ENCODE measurements around the gene GOT2.
"Not testable (repeated sequence)": the region's sequence is repeated elsewhere in the genome, so short reads cannot be mapped to it uniquely, and the experiment has no call there.

GOT2 gene

GRCh38 chr16:58738672-58739296, 4.7 kb upstream of the GOT2 start:
- TF ChIP-seq POLR2A (IDR thresholded peaks at IDR 0.05; ENCODE audit: low read depth, low read length), result no peak
- TF ChIP-seq TAF1 (IDR thresholded peaks at IDR 0.05; ENCODE audit: borderline replicate concordance, low read depth, low read length), result no peak
- TF ChIP-seq POLR2AphosphoS5 (IDR thresholded peaks at IDR 0.05; ENCODE audit: low read depth, low read length), result no peak
- FAIRE-seq (no peak), DNase-seq (ENCODE audit: insufficient read length) (no peak)

- FAIRE-seq; DNase-seq (ENCODE audit: insufficient read length): not testable (repeated sequence)
Measured at GRCh38 chr16:58736341-58736740, 2.2 kb upstream of the GOT2 start.

GRCh38 chr16:58734459-58734787, 307 bp upstream of the GOT2 start:
- TF ChIP-seq POLR2A (IDR thresholded peaks at IDR 0.05; ENCODE audit: low read depth, low read length) (no peak), POLR2AphosphoS5 (IDR thresholded peaks at IDR 0.05; ENCODE audit: low read depth, low read length) (no peak), TAF1 (IDR thresholded peaks at IDR 0.05; ENCODE audit: borderline replicate concordance, low read depth, low read length) (no peak)
- no peak for DNase-seq (ENCODE audit: insufficient read length)
- FAIRE-seq, result no peak

- TF ChIP-seq POLR2A (IDR thresholded peaks at IDR 0.05; ENCODE audit: low read depth, low read length) (no peak), POLR2AphosphoS5 (IDR thresholded peaks at IDR 0.05; ENCODE audit: low read depth, low read length) (no peak), TAF1 (IDR thresholded peaks at IDR 0.05; ENCODE audit: borderline replicate concordance, low read depth, low read length) (no peak)
- no peak for DNase-seq (ENCODE audit: insufficient read length)
- FAIRE-seq, result peak; percentile 54
Measured at GRCh38 chr16:58733248-58733670, 857 bp downstream of the GOT2 start.

- no peak for TF ChIP-seq POLR2A (IDR thresholded peaks at IDR 0.05; ENCODE audit: low read depth, low read length)
- TF ChIP-seq POLR2AphosphoS5 (IDR thresholded peaks at IDR 0.05; ENCODE audit: low read depth, low read length), result no peak
- no peak for TF ChIP-seq TAF1 (IDR thresholded peaks at IDR 0.05; ENCODE audit: borderline replicate concordance, low read depth, low read length)
- no peak for FAIRE-seq
- no peak for DNase-seq (ENCODE audit: insufficient read length)
Measured at GRCh38 chr16:58732545-58733247, 1.4 kb downstream of the GOT2 start.

- FAIRE-seq, result no peak
Measured at GRCh38 chr16:58730724-58731370, 3.3 kb downstream of the GOT2 start.

GRCh38 chr16:58727796-58728568, 6.1 kb downstream of the GOT2 start:
- no peak for DNase-seq (ENCODE audit: insufficient read length)
- no peak for FAIRE-seq
- no peak for TF ChIP-seq POLR2A (IDR thresholded peaks at IDR 0.05; ENCODE audit: low read depth, low read length)
- TF ChIP-seq POLR2AphosphoS5 (IDR thresholded peaks at IDR 0.05; ENCODE audit: low read depth, low read length), result no peak
- TF ChIP-seq TAF1 (IDR thresholded peaks at IDR 0.05; ENCODE audit: borderline replicate concordance, low read depth, low read length), result no peak

More at GRCh38 chr16:58730724-58731370, 3.3 kb downstream of the GOT2 start:
- TF ChIP-seq TAF1 (IDR thresholded peaks at IDR 0.05; ENCODE audit: borderline replicate concordance, low read depth, low read length) (no peak), POLR2AphosphoS5 (IDR thresholded peaks at IDR 0.05; ENCODE audit: low read depth, low read length) (no peak), POLR2A (IDR thresholded peaks at IDR 0.05; ENCODE audit: low read depth, low read length) (no peak)
- DNase-seq (ENCODE audit: insufficient read length), result no peak

GRCh38 chr16:58727028-58727781, 6.9 kb downstream of the GOT2 start:
- TF ChIP-seq POLR2A (IDR thresholded peaks at IDR 0.05; ENCODE audit: low read depth, low read length), result no peak
- TF ChIP-seq TAF1 (IDR thresholded peaks at IDR 0.05; ENCODE audit: borderline replicate concordance, low read depth, low read length), result no peak
- TF ChIP-seq POLR2AphosphoS5 (IDR thresholded peaks at IDR 0.05; ENCODE audit: low read depth, low read length), result no peak
- no peak for FAIRE-seq
- DNase-seq (ENCODE audit: insufficient read length), result no peak

GRCh38 chr16:58723109-58723508, 11.0 kb downstream of the GOT2 start:
- FAIRE-seq (no peak), DNase-seq (ENCODE audit: insufficient read length) (no peak)
- no peak for TF ChIP-seq POLR2AphosphoS5 (IDR thresholded peaks at IDR 0.05; ENCODE audit: low read depth, low read length)
- no peak for TF ChIP-seq POLR2A (IDR thresholded peaks at IDR 0.05; ENCODE audit: low read depth, low read length)
- no peak for TF ChIP-seq TAF1 (IDR thresholded peaks at IDR 0.05; ENCODE audit: borderline replicate concordance, low read depth, low read length)

- DNase-seq (ENCODE audit: insufficient read length) (no peak), FAIRE-seq (no peak)
- TF ChIP-seq TAF1 (IDR thresholded peaks at IDR 0.05; ENCODE audit: borderline replicate concordance, low read depth, low read length) (no peak), POLR2AphosphoS5 (IDR thresholded peaks at IDR 0.05; ENCODE audit: low read depth, low read length) (no peak), POLR2A (IDR thresholded peaks at IDR 0.05; ENCODE audit: low read depth, low read length) (no peak)
Measured at GRCh38 chr16:58717994-58718393, 16.1 kb downstream of the GOT2 start.

GRCh38 chr16:58716468-58716867, 17.6 kb downstream of the GOT2 start:
- DNase-seq (ENCODE audit: insufficient read length), result no peak
- no peak for FAIRE-seq
- TF ChIP-seq POLR2A (IDR thresholded peaks at IDR 0.05; ENCODE audit: low read depth, low read length), result no peak
- no peak for TF ChIP-seq POLR2AphosphoS5 (IDR thresholded peaks at IDR 0.05; ENCODE audit: low read depth, low read length)
- no peak for TF ChIP-seq TAF1 (IDR thresholded peaks at IDR 0.05; ENCODE audit: borderline replicate concordance, low read depth, low read length)

Data from GM12892 (cell line).